Neutrophil (primary cell): ENCODE measurements around the gene DDX55.

Experiments used
- H3K27ac ChIP-seq: fragments of 200-600 bp; sonication (generic); 2 replicates; pipeline ENCODE4 v1.5.1; 2016; ENCODE audit warnings: mild to moderate bottlenecking, moderate library complexity
- H3K27me3 ChIP-seq: fragments of 200-600 bp; sonication (generic); 2 replicates; pipeline ENCODE4 v1.6.0; 2016; ENCODE audit warnings: mild to moderate bottlenecking
- H3K36me3 ChIP-seq: fragments of 200-600 bp; sonication (generic); 2 replicates; pipeline ENCODE4 v1.5.1; 2017
- H3K4me1 ChIP-seq, 2 experiments: fragments of 200-600 bp in 1 of 2; sonication (generic) in 1 of 2; 1 replicate in 1 of 2; 2 replicates in 1 of 2; pipeline versions ENCODE4 v1.5.1 to v1.6.1; 2013 to 2016; ENCODE audit warnings: low read depth in 1 of 2, low read length in 1 of 2, mild to moderate bottlenecking in 1 of 2, moderate library complexity in 1 of 2; ENCODE audit not compliant: control insufficient read depth in 1 of 2, insufficient read depth in 1 of 2
- H3K4me3 ChIP-seq, 2 experiments: fragments of 200-600 bp in 1 of 2; sonication (generic) in 1 of 2; 1 replicate in 1 of 2; 2 replicates in 1 of 2; pipeline ENCODE4 v1.5.1; 2013 to 2016; ENCODE audit warnings: low read depth in 1 of 2, low read length in 1 of 2, mild to moderate bottlenecking in 1 of 2, moderate library complexity in 1 of 2
- H3K9me3 ChIP-seq: fragments of 200-600 bp; sonication (generic); 2 replicates; pipeline ENCODE4 v1.5.1; 2016
- CTCF ChIP-seq: fragments of 200-600 bp; sonication (generic); IDR thresholded peaks from 2 replicates; pipeline ENCODE4 v1.5.1; 2016; ENCODE audit warnings: antibody characterized with exemption

DDX55 gene

GRCh38 chr12:123617144-123617543, 15.2 kb downstream of the DDX55 start:
- Histone ChIP-seq H3K4me3 (no peak overlapping the region), H3K36me3 (peaks cover 94% of the 10 kb centered on the region), H3K4me1 (no peaks in the 10 kb centered on the region), H3K27me3 (no peaks in the 10 kb centered on the region), H3K27ac (no peak overlapping the region), H3K9me3 (no peaks in the 10 kb centered on the region)
- no peak for TF ChIP-seq CTCF

DNA sequence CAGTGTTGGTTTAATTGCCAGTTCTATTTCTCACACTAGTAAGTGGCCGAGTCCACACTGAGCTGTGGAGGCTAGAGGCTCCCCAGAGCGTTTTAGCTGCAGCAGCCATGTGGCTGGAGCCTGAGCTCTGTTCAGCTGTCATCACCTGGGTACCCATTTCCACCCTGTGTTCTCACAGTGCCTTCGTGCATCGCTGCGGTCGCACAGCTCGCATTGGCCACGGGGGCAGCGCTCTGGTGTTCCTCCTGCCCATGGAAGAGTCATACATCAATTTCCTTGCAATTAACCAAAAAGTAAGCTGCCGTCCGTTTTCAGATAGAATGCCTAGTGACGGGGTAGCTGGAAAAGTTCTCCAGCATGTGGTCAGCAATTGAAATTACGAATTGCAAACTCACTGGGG, 15.7 kb downstream of the DDX55 start:
- H3K36me3 ChIP-seq, result peaks cover 94% of the 10 kb centered on the region

DNA sequence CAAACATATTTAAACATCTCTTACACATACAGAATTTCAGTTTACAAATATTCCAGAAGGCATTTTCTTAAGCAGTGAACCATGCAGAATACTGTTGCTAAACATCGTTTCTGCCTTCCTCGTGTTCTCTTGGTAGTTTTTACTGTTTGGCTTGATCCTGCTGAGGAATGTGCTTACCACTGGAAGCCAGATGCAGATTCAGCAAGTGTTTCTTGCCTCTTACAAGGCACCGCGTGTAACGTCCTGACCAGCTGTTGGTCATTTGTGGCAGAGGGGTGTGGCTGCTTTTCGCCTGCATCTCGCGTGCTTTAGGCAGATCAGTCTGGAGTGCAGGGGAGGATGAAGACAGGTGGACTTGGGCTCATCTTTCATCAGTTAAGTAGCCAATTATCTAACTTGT, 19.2 kb downstream of the DDX55 start:
- TF ChIP-seq CTCF, result no peak
- H3K36me3 ChIP-seq, result peaks cover 94% of the 10 kb centered on the region
- no peaks in the 10 kb centered on the region for H3K4me1 ChIP-seq
- H3K27ac ChIP-seq, result no peak overlapping the region
- no peaks in the 10 kb centered on the region for H3K9me3 ChIP-seq
- no peak overlapping the region for H3K4me3 ChIP-seq
- no peaks in the 10 kb centered on the region for H3K27me3 ChIP-seq

More for the DNA sequence above, 15.7 kb downstream of the DDX55 start:
- Histone ChIP-seq H3K4me3 (no peak overlapping the region), H3K4me1 (no peaks in the 10 kb centered on the region), H3K9me3 (no peaks in the 10 kb centered on the region), H3K27ac (no peak overlapping the region), H3K27me3 (no peaks in the 10 kb centered on the region)
- TF ChIP-seq CTCF, result no peak

DNA sequence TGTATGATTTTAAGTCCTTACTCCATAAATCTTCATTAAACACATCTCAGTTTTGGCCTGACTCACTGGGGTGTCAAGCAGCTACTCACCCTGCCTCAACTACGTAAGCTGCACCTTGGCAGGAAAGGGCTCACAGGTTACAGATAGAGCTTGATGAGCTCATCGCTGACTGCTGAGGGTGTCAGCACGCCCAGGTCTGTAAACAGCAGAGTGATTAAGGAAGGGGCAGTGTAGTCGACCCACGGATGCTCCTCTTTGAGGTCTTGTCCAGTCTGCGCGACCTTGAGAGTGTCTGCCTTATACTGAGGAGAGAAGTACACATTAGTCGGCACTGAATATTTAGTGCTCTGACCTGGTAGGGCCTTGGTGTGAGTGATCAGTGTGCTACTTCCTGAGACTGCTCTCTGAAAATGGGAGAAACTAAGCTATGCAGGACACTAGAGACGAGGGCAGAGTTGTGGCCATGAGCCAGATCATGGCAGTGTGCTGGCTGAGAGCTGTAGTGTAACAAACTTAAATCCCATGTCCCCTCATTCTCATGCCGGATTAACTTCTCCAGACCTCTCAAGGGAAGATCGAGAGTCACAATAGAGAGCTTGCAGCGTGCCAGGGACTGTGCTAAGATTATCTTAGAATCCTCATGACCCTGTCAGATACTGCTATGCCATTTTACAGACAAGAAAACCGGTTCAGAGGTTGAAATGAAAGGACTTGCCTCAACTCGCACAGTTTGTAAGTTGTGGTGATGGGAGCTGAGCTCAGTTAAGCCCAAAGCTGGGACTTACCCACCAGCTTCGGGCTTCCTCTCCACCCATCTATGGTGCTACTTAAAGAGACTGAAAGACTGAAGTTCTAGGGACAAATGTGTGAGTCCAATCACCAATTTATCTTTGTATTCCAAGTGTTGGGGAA, 20.0 kb downstream of the DDX55 start:
- H3K27ac ChIP-seq, result no peak overlapping the region
- H3K9me3 ChIP-seq, result no peaks in the 10 kb centered on the region
- no peaks in the 10 kb centered on the region for H3K4me1 ChIP-seq
- no peak for TF ChIP-seq CTCF
- H3K27me3 ChIP-seq, result no peaks in the 10 kb centered on the region
- no peak overlapping the region for H3K4me3 ChIP-seq
- H3K36me3 ChIP-seq, result peaks cover 94% of the 10 kb centered on the region

- Histone ChIP-seq H3K4me3 (peak within 1 kb of the TSS; percentile 81 to 89), H3K27ac (peak within 1 kb of the TSS; percentile 88), H3K36me3 (peaks cover 34% of the 10 kb centered on the region), H3K9me3 (no peaks in the 10 kb centered on the region), H3K27me3 (no peaks in the 10 kb centered on the region), H3K4me1 (peaks cover 16 to 17% of the 10 kb centered on the region in 2 experiments)
- no peak for TF ChIP-seq CTCF
Measured at GRCh38 chr12:123633379-123634141, 31.7 kb downstream of the DDX55 start, which contains the start of the genes EIF2B1 and GTF2H3. Gene EIF2B1 (minus strand): TSS chr12:123633686. CDS start chr12:123633557, 129 bp downstream. Gene GTF2H3 (plus strand): TSS chr12:123633829. CDS start chr12:123633860, 31 bp downstream.
